ENCODE measurements around the gene ZNF385C. TPM values are rescaled to one million over a fixed set of nuclear protein-coding genes. Genes with fewer than 3 reads are reported as not detected.

The ZNF385C gene, protein sequence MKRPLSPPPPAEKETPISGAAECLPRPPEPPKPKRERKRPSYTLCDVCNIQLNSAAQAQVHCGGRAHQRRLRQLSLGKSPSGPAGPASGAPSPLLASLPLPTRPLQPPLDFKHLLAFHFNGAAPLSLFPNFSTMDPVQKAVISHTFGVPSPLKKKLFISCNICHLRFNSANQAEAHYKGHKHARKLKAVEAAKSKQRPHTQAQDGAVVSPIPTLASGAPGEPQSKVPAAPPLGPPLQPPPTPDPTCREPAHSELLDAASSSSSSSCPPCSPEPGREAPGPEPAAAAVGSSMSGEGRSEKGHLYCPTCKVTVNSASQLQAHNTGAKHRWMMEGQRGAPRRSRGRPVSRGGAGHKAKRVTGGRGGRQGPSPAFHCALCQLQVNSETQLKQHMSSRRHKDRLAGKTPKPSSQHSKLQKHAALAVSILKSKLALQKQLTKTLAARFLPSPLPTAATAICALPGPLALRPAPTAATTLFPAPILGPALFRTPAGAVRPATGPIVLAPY
- 0.11 to 0.45 TPM (median 0.24 TPM) in 5 replicates for total RNA-seq (2022; extraction: Qiagen RNA extraction; ENCODE audit: low read depth)

DNA sequence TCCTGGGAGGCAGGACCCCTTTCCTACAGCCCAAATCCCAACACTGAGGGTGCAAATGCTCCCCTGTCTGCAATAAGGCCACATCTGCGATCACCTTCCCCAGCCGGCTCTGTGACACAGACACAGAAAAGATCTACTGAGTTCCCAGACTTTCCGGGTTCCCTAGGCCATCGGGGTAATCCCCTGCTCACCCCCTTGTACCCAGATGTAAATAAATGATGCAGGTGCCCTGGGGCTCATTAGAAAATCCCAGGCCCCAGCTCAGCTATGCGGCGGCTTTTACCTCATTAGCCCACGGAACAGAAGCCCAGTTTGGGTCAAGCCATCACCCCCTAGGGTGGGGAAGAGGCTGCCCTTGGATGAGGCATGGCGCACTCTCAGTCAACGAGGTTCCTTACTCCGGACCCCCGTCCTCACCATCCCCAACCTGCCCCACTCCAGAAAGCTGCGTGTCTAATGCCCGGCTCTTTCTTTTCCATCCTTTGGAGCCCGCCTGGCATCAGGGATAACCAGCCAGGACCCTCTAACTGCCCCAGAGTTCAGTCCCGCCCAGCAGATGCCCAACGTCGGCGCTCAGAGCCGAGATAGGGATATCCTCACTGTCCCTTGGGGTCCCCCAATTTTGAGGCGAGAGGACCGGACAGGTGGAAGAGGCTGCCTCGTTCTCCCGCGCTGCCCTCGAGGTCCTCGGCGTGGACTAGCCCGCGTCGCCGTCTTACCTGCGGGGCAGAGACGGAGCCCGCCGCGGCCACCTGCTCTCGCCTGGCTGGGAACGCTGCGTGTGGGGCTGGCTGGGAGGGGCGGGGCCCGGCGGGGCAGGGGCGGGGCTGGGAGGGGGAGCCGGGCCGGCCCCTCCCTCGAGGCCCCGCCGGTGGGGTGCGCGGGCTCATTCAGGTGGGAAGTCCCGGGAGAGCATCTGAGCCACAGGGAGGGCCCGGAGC is at the start of gene ZNF385C:
TSS of gene ZNF385C (minus strand) at position 783 of the 941 bp plus-strand sequence. CDS start 35,417 bp downstream, outside the sequence.

DNA sequence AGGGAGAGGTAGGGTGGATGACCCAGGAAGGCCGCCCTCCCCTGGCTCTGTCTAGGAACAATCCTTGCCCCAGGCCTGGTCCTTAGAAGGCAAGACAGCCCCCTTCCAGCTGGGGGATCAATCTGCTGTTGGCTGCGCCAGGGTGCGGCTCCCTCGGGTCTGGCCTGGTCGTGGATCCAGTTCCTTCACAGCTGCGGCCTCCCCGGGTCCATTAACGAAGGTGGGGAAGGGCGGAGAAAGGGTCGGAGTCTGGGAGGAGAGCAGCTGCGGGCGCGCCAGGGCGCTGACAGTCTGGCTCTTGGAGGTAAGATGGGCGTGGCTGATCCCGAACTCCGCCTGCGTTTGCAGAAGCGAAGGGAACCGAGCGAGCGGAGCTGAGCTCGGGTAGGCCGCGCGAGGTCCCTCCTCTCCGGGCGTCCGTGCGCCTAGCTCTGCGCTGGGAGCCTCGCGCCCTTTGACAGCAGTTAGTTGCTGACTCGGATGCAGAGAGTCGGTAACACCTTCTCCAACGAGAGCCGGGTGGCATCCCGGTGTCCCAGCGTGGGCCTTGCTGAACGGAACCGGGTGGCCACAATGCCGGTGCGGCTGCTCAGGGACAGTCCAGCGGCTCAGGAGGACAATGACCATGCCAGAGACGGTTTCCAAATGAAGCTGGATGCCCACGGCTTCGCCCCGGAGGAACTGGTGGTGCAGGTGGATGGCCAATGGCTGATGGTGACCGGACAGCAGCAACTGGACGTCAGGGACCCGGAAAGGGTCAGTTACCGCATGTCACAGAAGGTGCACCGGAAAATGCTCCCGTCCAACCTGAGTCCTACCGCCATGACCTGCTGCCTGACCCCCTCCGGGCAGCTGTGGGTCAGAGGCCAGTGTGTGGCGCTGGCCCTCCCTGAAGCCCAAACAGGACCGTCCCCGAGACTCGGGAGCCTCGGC is 24.4 kb upstream of the ZNF385C start, which contains the start of gene HSPB9:
TSS of gene HSPB9 (plus strand) at position 434 of the 933 bp plus-strand sequence. CDS start at position 481, 47 bp downstream.

DNA sequence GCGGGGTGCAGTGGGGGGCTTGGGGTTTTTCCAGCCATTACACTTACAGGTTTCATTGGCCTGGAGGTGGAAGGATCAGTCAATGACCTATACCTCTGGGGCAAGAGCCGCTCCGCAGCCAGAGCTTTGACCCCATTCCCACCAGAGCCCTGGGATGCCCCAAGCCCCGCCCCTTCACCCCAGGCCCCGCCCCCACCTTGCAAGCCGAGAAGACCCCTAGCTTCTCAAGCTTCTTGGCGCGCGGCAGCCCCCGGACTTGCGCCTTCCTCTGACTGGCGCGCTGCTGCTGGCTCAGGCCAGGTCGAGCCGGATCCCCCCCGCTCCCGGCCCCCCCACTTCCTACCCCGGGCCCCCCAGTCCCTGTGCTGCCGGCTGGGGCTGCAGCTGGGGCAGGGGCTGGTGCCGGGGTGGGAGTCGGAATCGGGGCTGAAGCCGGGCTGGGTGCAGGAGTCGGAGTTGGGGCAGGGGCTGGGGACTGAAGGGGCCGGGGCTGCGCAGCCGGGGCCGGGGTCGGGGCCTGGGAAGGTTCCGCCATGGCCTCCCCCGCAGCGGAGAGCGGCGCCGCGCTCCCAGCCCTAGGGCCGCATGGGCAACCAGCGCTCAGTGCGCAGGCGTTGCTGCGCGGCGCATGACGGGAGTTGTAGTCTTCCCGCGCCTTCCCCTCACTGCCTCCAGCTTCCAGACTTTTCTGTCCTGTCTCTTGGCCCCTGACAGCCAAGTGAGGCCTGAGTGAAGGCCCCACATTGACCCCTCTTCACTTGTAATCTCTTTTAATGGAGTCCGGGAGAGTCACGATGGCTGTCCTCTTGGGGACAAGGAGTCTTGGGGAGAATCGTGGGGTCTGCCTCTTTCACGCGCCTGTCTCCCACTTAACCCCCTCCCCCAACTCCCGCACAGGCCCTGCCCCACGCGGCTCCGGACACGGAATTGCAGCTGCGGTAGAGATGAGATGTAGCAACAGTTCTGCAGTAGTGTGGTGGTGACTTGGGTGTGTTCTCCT is 22.8 kb upstream of the ZNF385C start, which contains the start of gene KAT2A:
TSS of gene KAT2A (minus strand) at position 598 of the 1,000 bp plus-strand sequence. CDS start at position 535, 63 bp downstream.

DNA sequence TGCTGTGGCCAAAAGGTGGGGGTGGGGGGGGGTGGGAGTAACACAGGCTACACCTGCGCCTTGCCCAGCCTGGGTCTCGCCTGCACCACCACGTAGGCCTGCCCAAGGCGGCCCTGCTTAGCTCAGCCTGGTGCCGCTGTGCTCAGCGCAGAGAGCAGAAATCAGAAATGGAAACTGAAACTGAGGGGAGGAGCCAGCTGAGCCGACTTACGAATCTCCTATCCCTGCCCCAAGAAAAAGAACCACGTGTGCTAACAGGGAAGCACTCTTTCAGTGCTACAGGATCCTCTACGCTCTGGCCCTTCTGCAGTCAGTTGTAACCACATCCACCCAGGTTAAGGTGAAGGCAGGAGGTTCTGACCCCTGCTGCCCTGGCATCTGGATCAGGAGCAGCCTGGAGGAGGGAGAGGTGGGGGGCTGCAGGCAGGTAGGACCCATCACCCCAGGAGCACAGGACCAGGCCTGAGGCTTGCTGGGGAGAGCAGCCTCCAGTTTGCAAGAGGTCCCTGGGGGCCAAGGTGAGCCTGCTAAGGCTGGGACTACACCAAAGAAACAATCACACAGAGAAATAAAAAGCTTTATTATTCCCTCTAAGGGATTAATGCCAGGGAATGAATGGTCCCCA is 14.4 kb upstream of the ZNF385C start, which contains the start of gene DHX58:
TSS of gene DHX58 (minus strand) at position 163 of the 625 bp plus-strand sequence. CDS start 822 bp downstream, outside the sequence.

DNA sequence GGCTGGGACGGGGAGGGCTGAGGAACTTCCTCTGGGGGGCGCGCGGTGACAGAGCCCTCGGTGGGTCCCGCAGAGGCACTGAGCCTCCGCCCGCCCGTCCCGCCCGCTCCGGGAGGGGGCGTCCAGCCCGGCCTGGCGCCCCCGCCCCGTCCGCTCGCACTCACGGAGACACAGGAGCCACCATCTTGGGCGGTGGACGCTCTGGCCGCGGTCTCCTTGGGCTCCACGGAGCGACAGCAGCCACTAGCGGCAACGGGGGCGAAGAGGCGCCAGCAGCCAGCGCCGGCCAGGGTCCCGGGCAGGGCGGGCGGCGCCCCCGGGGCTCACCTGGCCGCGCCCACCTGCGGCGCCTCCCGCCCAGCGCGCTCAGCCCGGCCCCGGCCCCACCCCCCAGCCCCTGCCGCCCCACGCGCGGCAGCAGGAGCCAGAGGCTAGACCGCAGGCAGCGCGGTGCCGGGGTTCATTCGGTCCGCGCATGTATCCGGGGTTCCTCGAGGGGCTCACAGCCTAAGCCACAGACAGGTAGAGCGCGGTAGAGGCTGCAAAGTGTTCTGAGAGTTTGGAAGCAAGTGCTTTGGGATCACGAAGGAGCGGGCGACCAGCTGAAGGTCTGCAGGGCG is 47.8 kb downstream of the ZNF385C start, which contains the start of gene C17orf113:
TSS of gene C17orf113 (minus strand) at position 209 of the 620 bp plus-strand sequence. CDS start 7,225 bp downstream, outside the sequence.

DNA sequence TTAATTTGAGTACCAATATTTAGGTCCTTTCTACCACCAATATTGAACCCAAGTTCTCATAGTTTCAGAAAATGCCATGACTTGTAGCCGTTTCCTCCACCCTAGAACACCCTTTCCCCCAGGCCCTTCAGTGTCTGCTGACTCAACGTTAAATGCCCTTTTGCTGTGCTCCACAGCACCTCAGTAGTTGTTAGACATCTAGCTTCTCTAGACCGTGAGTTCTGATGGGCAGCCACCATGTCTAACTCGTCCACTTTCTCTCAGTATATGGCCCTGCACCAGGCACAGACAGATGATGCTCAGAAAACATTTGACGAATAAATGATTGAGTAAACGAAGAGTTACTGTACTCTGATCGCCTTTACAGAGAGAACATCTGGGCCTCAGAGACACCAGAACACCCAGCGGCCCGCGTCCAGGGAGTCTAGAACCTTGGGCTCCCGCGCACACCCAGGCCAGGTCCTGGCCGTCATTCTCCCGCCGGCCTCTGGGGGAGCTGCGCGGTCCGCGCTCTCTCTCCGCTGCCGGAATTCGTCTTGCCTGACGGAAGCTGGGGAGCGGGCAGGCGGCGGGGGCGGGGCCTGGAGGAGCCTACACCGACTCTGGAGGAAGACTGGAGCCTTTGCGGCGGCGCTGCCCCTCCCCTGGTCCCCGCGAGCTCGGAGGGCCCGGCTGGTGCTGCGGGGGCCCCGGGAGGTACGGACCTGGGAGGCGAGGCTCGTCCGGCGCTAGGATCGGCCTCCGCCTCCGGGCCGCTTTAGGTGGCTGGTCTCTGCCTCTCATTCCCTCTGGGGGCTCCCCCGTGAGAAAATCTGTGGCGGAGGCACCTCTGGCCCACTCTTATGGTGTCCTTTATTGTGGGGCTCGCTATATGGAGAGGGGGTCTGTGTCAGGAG is 78.5 kb downstream of the ZNF385C start, which contains the start of gene NKIRAS2:
TSS of gene NKIRAS2 (plus strand) at position 582 of the 896 bp plus-strand sequence. CDS start 1,488 bp downstream, outside the sequence.

DNA sequence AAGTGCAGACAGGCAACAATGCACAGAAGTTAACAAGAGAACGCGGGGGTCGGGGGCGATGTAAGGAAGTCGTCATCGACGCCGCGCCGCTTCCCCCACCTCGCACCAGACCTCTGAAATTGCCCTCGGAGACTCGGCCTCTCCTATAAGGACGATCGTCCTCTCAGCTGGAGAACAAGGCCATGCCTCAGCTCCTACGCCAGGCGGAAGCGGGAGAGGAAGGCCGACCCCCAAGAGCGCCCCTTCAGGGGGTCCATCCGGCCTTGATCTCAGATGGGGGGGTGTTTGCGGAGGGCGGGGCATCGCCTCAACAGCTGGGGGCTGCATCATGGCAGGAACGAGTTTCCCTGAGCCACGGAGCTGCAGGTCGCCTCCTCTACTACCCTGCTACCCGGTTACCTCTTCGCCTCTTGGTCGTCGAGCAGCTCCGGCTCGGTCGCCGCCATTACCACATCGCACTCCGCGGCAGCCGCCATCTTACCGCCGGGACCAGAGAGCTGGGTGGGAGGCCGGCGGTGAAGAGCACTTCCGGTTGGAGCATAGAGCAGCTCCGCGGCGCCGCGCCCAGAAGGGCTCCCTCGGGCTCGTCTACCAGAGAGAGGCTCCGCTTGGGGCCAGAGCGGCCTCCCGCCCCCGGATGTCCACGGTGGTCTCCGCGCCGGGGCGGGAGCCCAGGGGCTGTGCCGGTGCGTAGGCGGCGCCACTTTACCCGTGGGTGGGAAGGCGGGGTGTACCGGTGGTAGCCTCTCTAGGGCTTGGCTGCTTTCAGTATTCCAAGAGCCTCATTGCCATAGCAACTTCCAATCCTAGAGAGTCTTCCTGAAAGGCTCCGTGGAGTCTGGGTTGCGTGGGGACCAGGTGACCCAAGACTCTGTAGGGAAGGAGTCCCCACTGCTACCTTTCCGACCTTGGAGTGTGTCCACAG is 81.1 kb downstream of the ZNF385C start, which contains the start of gene DNAJC7:
TSS of gene DNAJC7 (minus strand) at position 499 of the 925 bp plus-strand sequence. CDS start at position 476, 23 bp downstream.

Other genes starting within 250 kb of the ZNF385C start
- gene KLHL11, start 233.1 kb downstream of the ZNF385C start, total RNA-seq (2022; extraction: Qiagen RNA extraction; ENCODE audit: low read depth), result 3.3 to 5.4 TPM (median 4.7 TPM) in 5 replicates
- gene ACLY, start 179.5 kb downstream of the ZNF385C start, total RNA-seq (2022; extraction: Qiagen RNA extraction; ENCODE audit: low read depth), result 286 to 343 TPM (median 313 TPM) in 5 replicates
- gene ODAD4, start 167.9 kb downstream of the ZNF385C start, total RNA-seq (2022; extraction: Qiagen RNA extraction; ENCODE audit: low read depth), result 1.1 to 1.7 TPM (median 1.4 TPM) in 5 replicates
- 63.1 to 79.7 TPM (median 74.2 TPM) in 5 replicates for gene CNP, start 131.7 kb downstream of the ZNF385C start, total RNA-seq (2022; extraction: Qiagen RNA extraction; ENCODE audit: low read depth)
- 106 to 129 TPM (median 121 TPM) in 5 replicates for gene DNAJC7, start 81.0 kb downstream of the ZNF385C start, total RNA-seq (2022; extraction: Qiagen RNA extraction; ENCODE audit: low read depth)
- 44.0 to 50.4 TPM (median 47.4 TPM) in 5 replicates for gene NKIRAS2, start 78.4 kb downstream of the ZNF385C start, total RNA-seq (2022; extraction: Qiagen RNA extraction; ENCODE audit: low read depth)
- gene C17orf113, start 47.9 kb downstream of the ZNF385C start, total RNA-seq (2022; extraction: Qiagen RNA extraction; ENCODE audit: low read depth), result 0.52 to 0.77 TPM (median 0.63 TPM) in 5 replicates
- 0.32 to 0.55 TPM (median 0.37 TPM) in 5 replicates for gene DHX58, start 14.2 kb upstream of the ZNF385C start, total RNA-seq (2022; extraction: Qiagen RNA extraction; ENCODE audit: low read depth)
- 40.1 to 60.3 TPM (median 53.1 TPM) in 5 replicates for gene KAT2A, start 22.9 kb upstream of the ZNF385C start, total RNA-seq (2022; extraction: Qiagen RNA extraction; ENCODE audit: low read depth)
- not detected in 5 replicates for gene HSPB9, start 24.3 kb upstream of the ZNF385C start, total RNA-seq (2022; extraction: Qiagen RNA extraction; ENCODE audit: low read depth)
- 239 to 275 TPM (median 258 TPM) in 5 replicates for gene RAB5C, start 56.5 kb upstream of the ZNF385C start, total RNA-seq (2022; extraction: Qiagen RNA extraction; ENCODE audit: low read depth)
- 0.31 to 0.60 TPM (median 0.44 TPM) in 5 replicates for gene KCNH4, start 82.7 kb upstream of the ZNF385C start, total RNA-seq (2022; extraction: Qiagen RNA extraction; ENCODE audit: low read depth)
- gene HCRT, start 87.0 kb upstream of the ZNF385C start, total RNA-seq (2022; extraction: Qiagen RNA extraction; ENCODE audit: low read depth), result 0.32 TPM in 1 of 5 replicates, not detected in the others
- gene GHDC, start 96.0 kb upstream of the ZNF385C start, total RNA-seq (2022; extraction: Qiagen RNA extraction; ENCODE audit: low read depth), result 19.4 to 22.0 TPM (median 20.4 TPM) in 5 replicates
- 24.5 to 31.2 TPM (median 30.7 TPM) in 5 replicates for gene STAT5B, start 177.9 kb upstream of the ZNF385C start, total RNA-seq (2022; extraction: Qiagen RNA extraction; ENCODE audit: low read depth)
- 6.0 to 6.8 TPM (median 6.7 TPM) in 5 replicates for gene STAT5A, start 190.0 kb upstream of the ZNF385C start, total RNA-seq (2022; extraction: Qiagen RNA extraction; ENCODE audit: low read depth)

All from A549 treated with DMSO at 1 μM for 4 hours (cell line).